NCI-H1930 (cell line): Measurements from ENCODE around the gene CD19.
"Not testable (repeated sequence)": the region's sequence is repeated elsewhere in the genome, so short reads cannot be mapped to it uniquely, and the experiment has no call there.

ENCODE experiments used
- DNase-seq, 2 experiments: peaks; one replicate each; lab custom pipeline; 2025; lab: John Stamatoyannopoulos, UW

CD19 gene

GRCh38 chr16:28936784-28937155 is 5.0 kb downstream of the CD19 start:
- DNase-seq: no peak

GRCh38 chr16:28937222-28937876 is 5.6 kb downstream of the CD19 start:
- DNase-seq: no peak

GRCh38 chr16:28938721-28939120 is 7.0 kb downstream of the CD19 start:
- DNase-seq: no peak

- DNase-seq: not testable (repeated sequence)
These were observed 8.1 kb downstream of the CD19 start for GRCh38 chr16:28939825-28940224.

- no peak for DNase-seq
These were observed 11.5 kb downstream of the CD19 start for GRCh38 chr16:28943281-28943680.

GRCh38 chr16:28946681-28947080 is 14.9 kb downstream of the CD19 start:
- no peak for DNase-seq

- peak; percentile 100 for DNase-seq
These were observed 19.1 kb downstream of the CD19 start, which contains the start of gene NFATC2IP for GRCh38 chr16:28950648-28951409. TSS of gene NFATC2IP (plus strand) at chr16:28950937. CDS start at chr16:28951012, 75 bp downstream.

- DNase-seq: no peak
These were observed 19.7 kb downstream of the CD19 start for GRCh38 chr16:28951410-28951943.

- no peak for DNase-seq
These were observed 26.4 kb downstream of the CD19 start for GRCh38 chr16:28958216-28958615.

GRCh38 chr16:28958836-28959235 is 27.1 kb downstream of the CD19 start:
- DNase-seq: no peak

GRCh38 chr16:28964072-28964471 is 32.3 kb downstream of the CD19 start:
- DNase-seq: no peak

GRCh38 chr16:28964496-28964895 is 32.7 kb downstream of the CD19 start:
- DNase-seq: no peak

GRCh38 chr16:28967156-28967555 is 35.4 kb downstream of the CD19 start:
- DNase-seq: no peak

- DNase-seq: not testable (repeated sequence)
These were observed 37.9 kb downstream of the CD19 start for GRCh38 chr16:28969696-28970095.

- DNase-seq: peak; percentile 62 to 67
These were observed 42.3 kb downstream of the CD19 start for GRCh38 chr16:28974007-28974436.

- DNase-seq: peak; percentile 94 to 97
These were observed 42.8 kb downstream of the CD19 start, which contains the start of gene SPNS1 for GRCh38 chr16:28974437-28975157. TSS of gene SPNS1 (plus strand) at chr16:28974778. CDS start at chr16:28975152, 374 bp downstream.

GRCh38 chr16:28975158-28975599 is 43.4 kb downstream of the CD19 start:
- DNase-seq: no peak

- peak in 1 of 2 experiments; percentile 5 for DNase-seq
These were observed 46.2 kb downstream of the CD19 start for GRCh38 chr16:28977703-28978662.

- DNase-seq: not testable (repeated sequence)
These were observed 48.6 kb downstream of the CD19 start for GRCh38 chr16:28980330-28980729.

- no peak for DNase-seq
These were observed 49.2 kb downstream of the CD19 start for GRCh38 chr16:28980929-28981328.

GRCh38 chr16:28981517-28981916 is 49.7 kb downstream of the CD19 start:
- DNase-seq: no peak
